K562 (cell line): ENCODE data around the gene TJP2. TPM values are rescaled to one million over a fixed set of nuclear protein-coding genes. Genes with fewer than 3 reads are reported as not detected.

Experiments used
- AFF1 ChIP-seq, 2 experiments: fragments of 450-650 bp; IDR thresholded peaks; 2 replicates each; pipeline ENCODE4 v1.6.1; 2018; ENCODE audit warnings: mild to moderate bottlenecking in 2 of 2, low read depth in 1 of 2; ENCODE audit not compliant: partially characterized antibody in 2 of 2
- CCAR2 ChIP-seq: fragments of 200-400 bp; formaldehyde crosslinking; IDR thresholded peaks from 2 replicates; pipeline ENCODE4 v1.6.1; 2017; ENCODE audit warnings: mild to moderate bottlenecking, low read depth, low read length
- ETS2 ChIP-seq: IDR thresholded peaks from 2 replicates; pipeline ENCODE4 v1.6.1; 2016; ENCODE audit warnings: borderline replicate concordance, missing genetic modification characterization, mild to moderate bottlenecking, moderate library complexity, missing compliant biosample characterization; ENCODE audit not compliant: poor library complexity, severe bottlenecking
- HNRNPL ChIP-seq: fragments of 200-400 bp; formaldehyde crosslinking; IDR thresholded peaks from 2 replicates; pipeline ENCODE4 v1.6.1; 2017; ENCODE audit warnings: low read depth, mild to moderate bottlenecking, low read length
- MIER1 ChIP-seq: fragments of 450-650 bp; IDR thresholded peaks from 2 replicates; pipeline ENCODE4 v1.6.1; 2016; ENCODE audit warnings: antibody characterized with exemption, mild to moderate bottlenecking, low read depth
- PHB2 ChIP-seq: fragments of 450-650 bp; IDR thresholded peaks from 2 replicates; pipeline ENCODE4 v1.6.1; 2017; ENCODE audit warnings: low read depth
- PRDM10 ChIP-seq: fragments of 450-650 bp; IDR thresholded peaks from 2 replicates; pipeline ENCODE4 v1.6.1; 2018; ENCODE audit not compliant: partially characterized antibody
- ZNF165 ChIP-seq: fragments of 250-450 bp; sonication (Bioruptor Pico); IDR thresholded peaks from 2 replicates; pipeline ENCODE4 v1.4.0; 2020; ENCODE audit warnings: borderline replicate concordance
- ZNF224 ChIP-seq: sonication (generic); formaldehyde crosslinking; IDR thresholded peaks from 2 replicates; pipeline ENCODE4 v1.8.0; 2022; ENCODE audit warnings: mild to moderate bottlenecking, missing genetic modification reagents
- ZNF318 ChIP-seq, 2 experiments: fragments of 450-650 bp; IDR thresholded peaks; 2 replicates each; pipeline ENCODE4 v1.6.1; 2016; ENCODE audit warnings: mild to moderate bottlenecking in 2 of 2, borderline replicate concordance in 1 of 2, low read depth in 1 of 2, moderate library complexity in 1 of 2
- ZNF77 ChIP-seq: fragments of 250-450 bp; sonication (Bioruptor Pico); IDR thresholded peaks from 2 replicates; pipeline ENCODE4 v1.5.0; 2020
- polyA plus RNA-seq, 8 experiments: library from polyadenylated mRNA; depleted of rRNA in 4 of 8; stranded (reverse) in 5 of 8; unstranded in 3 of 8; fragments of >200 nt; fragmentation: Nextera tagmentation in 2 of 8; fragmentation: Illumina TruSeq in 1 of 8; extraction: Ambion mirVana in 2 of 8; extraction: Trizol in 1 of 8; gene quantifications; 2 replicates each; pipeline versions ENCODE4 v1.2.1 to v1.2.3, GENCODE V29; 2011 to 2014; ENCODE audit warnings: inconsistent platforms in 1 of 8, missing spikeins in 1 of 8
- total RNA-seq, 7 experiments: library from RNA; depleted of rRNA in 6 of 7; stranded (reverse); fragments of >200 nt in 6 of 7; fragmentation: Illumina TruSeq in 2 of 7; extraction: Trizol in 2 of 7; gene quantifications; 2 replicates each; pipeline versions ENCODE4 v1.2.1 to v1.2.3, GENCODE V29; 2011 to 2021; ENCODE audit warnings: low replicate concordance in 1 of 7

The TJP2 gene
- total and polyA plus RNA-seq, 9 of the 15 experiments (the other 6 are each of a cell fraction or from before 2014, with no cell fraction given), result 4.0 to 24.1 (median 16.8) TPM

- TF ChIP-seq ZNF318 (IDR thresholded peaks at IDR 0.05; ENCODE audit: borderline replicate concordance in 1 of 2, low read depth in 1 of 2), result no peak
- TF ChIP-seq MIER1, result no peak
- no peak for TF ChIP-seq PHB2
- no peak for TF ChIP-seq AFF1 (IDR thresholded peaks at IDR 0.05; ENCODE audit: low read depth in 1 of 2, partially characterized antibody in 2 of 2)
- TF ChIP-seq ETS2 (tag), result no peak
- TF ChIP-seq ZNF165 (CRISPR knock-in tag), result no peak
- no peak for TF ChIP-seq PRDM10
- no peak for TF ChIP-seq ZNF224
- TF ChIP-seq ZNF77 (CRISPR knock-in tag), result no peak
- no peak for TF ChIP-seq CCAR2
- no peak for TF ChIP-seq HNRNPL
These were observed 18.1 kb downstream of the TJP2 start (continued) for GRCh38 chr9:69192214-69192613.
